ENCODE results near the gene P2RY2. TPM values are rescaled to one million over a fixed set of nuclear protein-coding genes. Genes with fewer than 3 reads are reported as not detected.

Gene P2RY2
- polyA plus RNA-seq, 1 donor: 4.8 TPM

- peak overlapping the region; percentile 40 for H3K4me3 ChIP-seq (ENCODE audit: low read length)
- H3K27me3 ChIP-seq (ENCODE audit: control insufficient read depth, insufficient read depth, low read length): no peaks in the 10 kb centered on the region
- H3K36me3 ChIP-seq (ENCODE audit: control insufficient read depth, insufficient read depth, low read length): peaks cover 8% of the 10 kb centered on the region
- H3K9me3 ChIP-seq (ENCODE audit: control insufficient read depth, low read depth, low read length): no peaks in the 10 kb centered on the region
- H3K27ac ChIP-seq (ENCODE audit: low read length): no peak overlapping the region
- peaks cover 9% of the 10 kb centered on the region for H3K4me1 ChIP-seq (ENCODE audit: control insufficient read depth, insufficient read depth, low read length)
- DNase-seq: peak; percentile 68 to 77
- no CpG with 5 or more reads among the region's 12 CpGs for WGBS (ENCODE audit: insufficient coverage, low lambda C conversion rate)
Observed at GRCh38 chr11:73242251-73243092, 24.4 kb downstream of the P2RY2 start.

GRCh38 chr11:73243093-73243485 is 25.0 kb downstream of the P2RY2 start:
- no CpG with 5 or more reads among the region's 8 CpGs for WGBS (ENCODE audit: insufficient coverage, low lambda C conversion rate)
- Histone ChIP-seq H3K27ac (ENCODE audit: low read length) (no peak overlapping the region), H3K27me3 (ENCODE audit: control insufficient read depth, insufficient read depth, low read length) (no peaks in the 10 kb centered on the region), H3K4me3 (ENCODE audit: low read length) (no peak overlapping the region), H3K4me1 (ENCODE audit: control insufficient read depth, insufficient read depth, low read length) (peaks cover 9% of the 10 kb centered on the region), H3K9me3 (ENCODE audit: control insufficient read depth, low read depth, low read length) (no peaks in the 10 kb centered on the region), H3K36me3 (ENCODE audit: control insufficient read depth, insufficient read depth, low read length) (peaks cover 4% of the 10 kb centered on the region)
- no peak for DNase-seq

- no peak overlapping the region for H3K4me3 ChIP-seq (ENCODE audit: low read length)
- H3K9me3 ChIP-seq (ENCODE audit: control insufficient read depth, low read depth, low read length): no peaks in the 10 kb centered on the region
- H3K27me3 ChIP-seq (ENCODE audit: control insufficient read depth, insufficient read depth, low read length): no peaks in the 10 kb centered on the region
- H3K4me1 ChIP-seq (ENCODE audit: control insufficient read depth, insufficient read depth, low read length): peaks cover 9% of the 10 kb centered on the region
- DNase-seq: no peak
- WGBS (ENCODE audit: insufficient coverage, low lambda C conversion rate): no CpG with 5 or more reads among the region's 4 CpGs
- no peak overlapping the region for H3K27ac ChIP-seq (ENCODE audit: low read length)
- no peaks in the 10 kb centered on the region for H3K36me3 ChIP-seq (ENCODE audit: control insufficient read depth, insufficient read depth, low read length)
Observed at GRCh38 chr11:73244589-73245240, 26.6 kb downstream of the P2RY2 start.

- H3K4me3 ChIP-seq (ENCODE audit: low read length): no peak overlapping the region
- no CpG with 5 or more reads among the region's 6 CpGs for WGBS (ENCODE audit: insufficient coverage, low lambda C conversion rate)
- no peaks in the 10 kb centered on the region for H3K36me3 ChIP-seq (ENCODE audit: control insufficient read depth, insufficient read depth, low read length)
- no peaks in the 10 kb centered on the region for H3K9me3 ChIP-seq (ENCODE audit: control insufficient read depth, low read depth, low read length)
- H3K27me3 ChIP-seq (ENCODE audit: control insufficient read depth, insufficient read depth, low read length): no peaks in the 10 kb centered on the region
- DNase-seq: no peak
- no peak overlapping the region for H3K27ac ChIP-seq (ENCODE audit: low read length)
- H3K4me1 ChIP-seq (ENCODE audit: control insufficient read depth, insufficient read depth, low read length): peaks cover 9% of the 10 kb centered on the region
Observed at GRCh38 chr11:73245461-73245860, 27.4 kb downstream of the P2RY2 start.

GRCh38 chr11:73246303-73246702 is 28.2 kb downstream of the P2RY2 start:
- 100% methylated on average over 1 of the region's 2 CpGs for WGBS (ENCODE audit: insufficient coverage, low lambda C conversion rate)
- H3K4me1 ChIP-seq (ENCODE audit: control insufficient read depth, insufficient read depth, low read length): peaks cover 9% of the 10 kb centered on the region
- H3K27ac ChIP-seq (ENCODE audit: low read length): no peak overlapping the region
- no peak overlapping the region for H3K4me3 ChIP-seq (ENCODE audit: low read length)
- DNase-seq: no peak
- H3K9me3 ChIP-seq (ENCODE audit: control insufficient read depth, low read depth, low read length): no peaks in the 10 kb centered on the region
- H3K36me3 ChIP-seq (ENCODE audit: control insufficient read depth, insufficient read depth, low read length): no peaks in the 10 kb centered on the region
- H3K27me3 ChIP-seq (ENCODE audit: control insufficient read depth, insufficient read depth, low read length): no peaks in the 10 kb centered on the region

- no CpG with 5 or more reads among the region's 3 CpGs for WGBS (ENCODE audit: insufficient coverage, low lambda C conversion rate)
- no peaks in the 10 kb centered on the region for H3K36me3 ChIP-seq (ENCODE audit: control insufficient read depth, insufficient read depth, low read length)
- H3K4me1 ChIP-seq (ENCODE audit: control insufficient read depth, insufficient read depth, low read length): no peaks in the 10 kb centered on the region
- H3K27ac ChIP-seq (ENCODE audit: low read length): no peak overlapping the region
- no peak overlapping the region for H3K4me3 ChIP-seq (ENCODE audit: low read length)
- H3K27me3 ChIP-seq (ENCODE audit: control insufficient read depth, insufficient read depth, low read length): no peaks in the 10 kb centered on the region
- no peak for DNase-seq
- no peaks in the 10 kb centered on the region for H3K9me3 ChIP-seq (ENCODE audit: control insufficient read depth, low read depth, low read length)
Observed at GRCh38 chr11:73248526-73249185, 30.6 kb downstream of the P2RY2 start.

GRCh38 chr11:73249304-73249703 is 31.2 kb downstream of the P2RY2 start:
- H3K9me3 ChIP-seq (ENCODE audit: control insufficient read depth, low read depth, low read length): no peaks in the 10 kb centered on the region
- no CpG with 5 or more reads among the region's 5 CpGs for WGBS (ENCODE audit: insufficient coverage, low lambda C conversion rate)

GRCh38 chr11:73249853-73250783 is 32.0 kb downstream of the P2RY2 start:
- Histone ChIP-seq H3K4me1 (ENCODE audit: control insufficient read depth, insufficient read depth, low read length) (no peaks in the 10 kb centered on the region), H3K36me3 (ENCODE audit: control insufficient read depth, insufficient read depth, low read length) (no peaks in the 10 kb centered on the region), H3K9me3 (ENCODE audit: control insufficient read depth, low read depth, low read length) (no peaks in the 10 kb centered on the region), H3K27me3 (ENCODE audit: control insufficient read depth, insufficient read depth, low read length) (no peaks in the 10 kb centered on the region), H3K27ac (ENCODE audit: low read length) (no peak overlapping the region), H3K4me3 (ENCODE audit: low read length) (no peak overlapping the region)
- WGBS (ENCODE audit: insufficient coverage, low lambda C conversion rate): 60% methylated on average over 1 of the region's 11 CpGs
- no peak for DNase-seq

More at GRCh38 chr11:73249304-73249703, 31.2 kb downstream of the P2RY2 start:
- DNase-seq: no peak
- Histone ChIP-seq H3K4me3 (ENCODE audit: low read length) (no peak overlapping the region), H3K4me1 (ENCODE audit: control insufficient read depth, insufficient read depth, low read length) (no peaks in the 10 kb centered on the region), H3K36me3 (ENCODE audit: control insufficient read depth, insufficient read depth, low read length) (no peaks in the 10 kb centered on the region), H3K27ac (ENCODE audit: low read length) (no peak overlapping the region), H3K27me3 (ENCODE audit: control insufficient read depth, insufficient read depth, low read length) (no peaks in the 10 kb centered on the region)

- no peak for DNase-seq
- H3K27ac ChIP-seq (ENCODE audit: low read length): no peak overlapping the region
- no peaks in the 10 kb centered on the region for H3K4me1 ChIP-seq (ENCODE audit: control insufficient read depth, insufficient read depth, low read length)
- WGBS (ENCODE audit: insufficient coverage, low lambda C conversion rate): 80% methylated on average over 1 of the region's 4 CpGs
- H3K4me3 ChIP-seq (ENCODE audit: low read length): no peak overlapping the region
- no peaks in the 10 kb centered on the region for H3K36me3 ChIP-seq (ENCODE audit: control insufficient read depth, insufficient read depth, low read length)
- H3K9me3 ChIP-seq (ENCODE audit: control insufficient read depth, low read depth, low read length): no peaks in the 10 kb centered on the region
- no peaks in the 10 kb centered on the region for H3K27me3 ChIP-seq (ENCODE audit: control insufficient read depth, insufficient read depth, low read length)
Observed at GRCh38 chr11:73252577-73253191, 34.6 kb downstream of the P2RY2 start.
